AG08396 (cell line): ENCODE measurements around the gene DNAAF5.
A peak's percentile ranks its signal among the peaks of the same experiment; 100 is the strongest.

ENCODE experiments used
- DNase-seq: peaks from one replicate; pipeline ENCODE4 v3.0.0; 2012; ENCODE audit warnings: low spot score, mixed read lengths

Gene DNAAF5

GRCh38 chr7:815284-816216 is 89.1 kb downstream of the DNAAF5 start:
- no peak for DNase-seq

GRCh38 chr7:816300-816750 is 89.8 kb downstream of the DNAAF5 start:
- peak; percentile 99 for DNase-seq

- DNase-seq: peak; percentile 58
Observed at GRCh38 chr7:816751-817671, 90.5 kb downstream of the DNAAF5 start.

GRCh38 chr7:818031-818699 is 91.7 kb downstream of the DNAAF5 start:
- DNase-seq: peak; percentile 57

GRCh38 chr7:820341-820740 is 93.8 kb downstream of the DNAAF5 start:
- DNase-seq: no peak

GRCh38 chr7:821688-822087 is 95.2 kb downstream of the DNAAF5 start:
- DNase-seq: no peak

GRCh38 chr7:822692-823276 is 96.3 kb downstream of the DNAAF5 start:
- DNase-seq: no peak

- DNase-seq: no peak
Observed at GRCh38 chr7:823649-824048, 97.2 kb downstream of the DNAAF5 start.

- DNase-seq: no peak
Observed at GRCh38 chr7:824081-824480, 97.6 kb downstream of the DNAAF5 start.

GRCh38 chr7:824664-825063 is 98.2 kb downstream of the DNAAF5 start:
- DNase-seq: no peak

- peak; percentile 63 for DNase-seq
Observed at GRCh38 chr7:825386-825785, 98.9 kb downstream of the DNAAF5 start.

- DNase-seq: no peak
Observed at GRCh38 chr7:826230-826917, 99.9 kb downstream of the DNAAF5 start.

GRCh38 chr7:828793-829561 is 102.5 kb downstream of the DNAAF5 start:
- DNase-seq: no peak

GRCh38 chr7:830069-830468 is 103.6 kb downstream of the DNAAF5 start:
- DNase-seq: no peak

GRCh38 chr7:831596-832166 is 105.2 kb downstream of the DNAAF5 start:
- DNase-seq: peak; percentile 84

GRCh38 chr7:832167-832967 is 105.9 kb downstream of the DNAAF5 start, which contains the start of gene SUN1:
TSS of gene SUN1 (plus strand) at chr7:832476. CDS start at chr7:832525, 49 bp downstream.
- DNase-seq: peak; percentile 65

GRCh38 chr7:832968-833424 is 106.5 kb downstream of the DNAAF5 start:
- no peak for DNase-seq

- DNase-seq: no peak
Observed at GRCh38 chr7:833601-834258, 107.2 kb downstream of the DNAAF5 start.
